HG02981 (cell line): Measurements from ENCODE around the gene TMEM145.
"Not testable (repeated sequence)": the region's sequence is repeated elsewhere in the genome, so short reads cannot be mapped to it uniquely, and the experiment has no call there.

Source experiments
- ATAC-seq: cut with Tn5 transposase; IDR thresholded peaks from one replicate; pipeline ENCODE4 v1.9.1; 2021; ENCODE audit warnings: mild to moderate bottlenecking, moderate library complexity; ENCODE audit not compliant: unreplicated experiment

Gene TMEM145

GRCh38 chr19:42313840-42314755 is 989 bp downstream of the TMEM145 start:
- no peak for ATAC-seq

GRCh38 chr19:42315024-42315423 is 1.9 kb downstream of the TMEM145 start:
- ATAC-seq, result no peak

- no peak for ATAC-seq
Measured at GRCh38 chr19:42316223-42317211, 3.4 kb downstream of the TMEM145 start.

DNA sequence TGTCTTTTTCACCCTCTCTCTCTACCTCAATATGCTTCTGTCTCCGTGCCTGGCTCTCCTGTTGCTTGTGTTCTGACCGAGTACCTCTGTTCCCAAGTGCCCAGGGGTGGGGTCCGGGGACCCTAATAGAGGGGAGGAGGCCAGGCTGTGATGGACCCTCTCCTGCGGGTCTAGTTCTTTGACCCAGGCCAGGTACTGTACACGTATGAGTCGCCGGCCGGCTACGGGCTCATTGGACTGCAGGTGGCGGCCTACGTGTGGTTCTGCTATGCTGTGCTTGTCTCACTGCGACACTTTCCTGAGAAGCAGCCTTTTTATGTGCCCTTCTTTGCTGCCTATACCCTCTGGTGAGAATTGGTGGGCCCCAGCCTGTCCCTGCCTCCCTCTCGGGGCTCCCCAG is 4.4 kb downstream of the TMEM145 start:
- no peak for ATAC-seq

DNA sequence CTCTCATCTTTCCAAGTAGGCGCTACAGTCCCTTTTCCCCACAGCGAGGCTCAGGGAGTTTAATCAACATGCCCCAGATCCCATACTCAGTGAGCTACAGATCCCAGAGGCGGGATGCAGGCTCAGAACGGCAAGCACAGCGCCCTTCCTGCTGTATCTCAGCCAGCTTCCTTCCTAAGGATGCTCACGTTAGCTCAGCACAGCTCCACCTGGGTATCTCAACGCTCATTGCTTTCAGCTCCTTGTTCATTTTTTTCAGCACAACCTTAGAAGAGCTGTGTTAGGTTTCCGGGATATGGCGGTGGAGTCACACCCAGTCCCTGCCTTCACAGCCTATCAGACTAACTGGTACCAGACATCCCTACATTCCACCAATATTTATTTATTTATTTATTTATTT is 9.2 kb downstream of the TMEM145 start:
- ATAC-seq, result no peak

- no peak for ATAC-seq
Measured at GRCh38 chr19:42323473-42323851, 10.4 kb downstream of the TMEM145 start.

DNA sequence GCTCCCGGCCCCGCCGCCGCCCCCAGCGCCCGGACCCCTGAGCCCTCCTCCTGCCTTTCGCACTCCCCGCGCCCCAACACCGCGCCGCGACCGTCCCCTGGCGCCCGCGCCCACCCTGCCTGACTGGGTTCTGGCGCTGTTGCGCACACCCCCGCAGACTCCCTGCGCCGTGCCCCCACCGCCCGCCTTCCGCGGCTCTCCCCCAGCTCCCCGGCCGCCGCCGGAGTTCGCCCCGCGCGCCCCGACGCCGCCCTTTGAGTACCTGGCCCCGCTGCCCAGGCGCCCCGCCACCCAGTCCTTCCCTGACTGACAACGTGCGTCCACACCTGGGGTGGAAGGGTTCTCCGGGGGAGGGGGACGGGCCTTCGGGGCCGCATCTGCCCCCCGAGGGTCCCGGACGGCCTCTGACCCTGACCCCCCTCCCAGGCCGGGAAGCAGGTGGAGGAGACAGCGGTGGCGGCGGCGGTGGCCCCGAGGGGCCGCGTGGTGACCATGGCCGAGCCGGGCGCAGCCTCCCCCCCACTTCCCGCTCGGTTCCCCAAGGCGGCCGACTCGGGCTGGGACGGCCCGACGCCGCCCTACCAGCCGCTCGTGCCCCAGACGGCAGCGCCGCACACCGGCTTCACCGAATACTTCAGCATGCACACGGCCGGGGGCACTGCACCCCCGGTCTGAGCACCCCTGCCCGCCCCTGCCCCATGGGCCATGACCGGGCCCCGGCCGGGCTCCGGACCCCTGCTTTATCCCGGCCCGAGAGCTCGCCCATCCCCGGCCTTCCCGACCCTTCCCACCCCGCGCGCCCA is 10.9 kb downstream of the TMEM145 start:
- ATAC-seq, result no peak

GRCh38 chr19:42324655-42325307 is 11.7 kb downstream of the TMEM145 start:
- ATAC-seq, result no peak

DNA sequence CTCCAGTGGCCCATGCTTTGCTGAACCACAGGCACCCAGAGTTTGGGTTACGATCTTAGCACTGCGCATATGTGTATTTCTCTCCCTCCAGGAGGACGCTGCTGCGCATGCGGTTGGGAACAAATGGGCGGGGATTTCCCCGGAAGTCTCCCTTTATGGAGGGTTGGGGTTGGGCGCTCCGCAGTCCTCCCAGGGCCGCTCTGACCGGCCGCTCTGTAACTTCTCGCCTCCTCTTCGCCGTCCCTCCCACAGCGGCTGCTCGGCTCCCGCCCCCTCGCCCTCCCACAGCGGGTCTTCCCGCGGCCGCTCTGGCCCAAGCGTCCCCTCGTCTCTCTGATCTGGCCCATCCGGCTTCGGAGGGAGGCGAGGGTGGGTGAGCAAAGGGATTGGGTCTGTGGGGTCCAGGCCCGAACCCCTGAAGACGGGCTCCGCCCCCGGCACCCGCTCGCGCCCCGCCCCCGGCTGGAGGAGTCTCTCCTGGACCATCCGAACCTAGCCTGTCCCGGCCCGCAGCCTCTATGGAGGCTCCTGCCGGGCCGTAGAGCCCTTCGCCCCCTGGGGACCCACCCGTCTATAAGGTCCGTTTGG is 12.3 kb downstream of the TMEM145 start, which contains the start of gene MEGF8:
Gene MEGF8 (plus strand): TSS at position 328 of the 588 bp plus-strand sequence. CDS start 609 bp downstream, outside the sequence.
- ATAC-seq, result peak; percentile 84

GRCh38 chr19:42325896-42326771 is 13.0 kb downstream of the TMEM145 start:
- ATAC-seq, result peak; percentile 15

- ATAC-seq, result no peak
Measured at GRCh38 chr19:42326969-42327368, 13.9 kb downstream of the TMEM145 start.

DNA sequence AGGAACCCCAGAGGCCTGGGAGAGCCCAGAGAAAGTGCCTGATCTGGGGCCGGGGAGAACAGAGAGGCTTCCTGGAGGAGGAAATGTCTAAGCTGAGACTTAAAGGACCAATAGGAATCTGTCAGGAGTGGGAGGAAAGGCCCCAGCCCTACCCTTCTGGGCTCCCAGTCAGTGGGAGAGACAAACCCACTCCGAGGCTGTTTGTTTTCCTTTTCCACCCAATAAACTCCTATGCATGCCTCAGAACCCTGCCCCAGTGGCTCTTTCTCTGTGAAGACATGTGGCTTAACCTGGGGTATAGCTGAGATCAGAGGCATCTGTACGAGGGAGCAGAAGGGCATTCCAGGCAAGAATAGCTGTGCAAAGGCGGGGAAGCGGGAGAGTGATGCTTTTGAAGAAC is 14.3 kb downstream of the TMEM145 start:
- ATAC-seq, result no peak

DNA sequence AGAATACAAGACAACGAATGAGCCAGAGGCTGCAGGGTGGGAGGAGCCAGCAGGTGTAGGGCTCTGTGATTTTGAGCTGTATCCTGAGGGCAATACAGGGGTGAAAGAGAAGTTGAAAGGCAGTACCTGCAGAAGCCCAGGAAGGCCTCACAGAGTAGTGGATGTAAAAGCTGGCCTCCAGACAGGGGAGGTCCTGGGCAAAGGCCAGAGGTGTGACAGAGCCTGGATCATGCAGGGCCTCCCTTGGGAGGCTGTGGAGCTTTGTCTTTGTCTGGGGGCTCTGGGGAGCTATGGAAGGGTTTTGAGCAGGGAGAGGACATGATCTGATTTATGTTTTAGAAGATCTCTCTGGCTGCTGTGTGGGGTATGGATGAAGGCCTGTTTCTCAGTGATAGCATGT is 15.0 kb downstream of the TMEM145 start:
- no peak for ATAC-seq

- ATAC-seq, result no peak
Measured at GRCh38 chr19:42328854-42329253, 15.7 kb downstream of the TMEM145 start.

GRCh38 chr19:42330241-42330711 is 17.2 kb downstream of the TMEM145 start:
- no peak for ATAC-seq

GRCh38 chr19:42331333-42331732 is 18.2 kb downstream of the TMEM145 start:
- not testable (repeated sequence) for ATAC-seq

GRCh38 chr19:42332059-42332458 is 18.9 kb downstream of the TMEM145 start:
- ATAC-seq, result no peak

GRCh38 chr19:42333018-42333417 is 19.9 kb downstream of the TMEM145 start:
- no peak for ATAC-seq
